Nephron progenitor cell (in vitro differentiated cells): ENCODE data around the gene SLMAP.

Experiments used
- DNase-seq: peaks from one replicate; pipeline ENCODE4 v3.0.0; 2021
- H3K27ac Mint-ChIP-seq: 2 replicates; pipeline ENCODE4 v1.8.0; 2021; ENCODE audit warnings: mild to moderate bottlenecking, moderate library complexity, mixed read lengths
- H3K27me3 Mint-ChIP-seq: 2 replicates; pipeline ENCODE4 v1.8.0; 2021; ENCODE audit warnings: mild to moderate bottlenecking, low read depth, mixed read lengths; ENCODE audit not compliant: poor library complexity
- H3K36me3 Mint-ChIP-seq: 2 replicates; pipeline ENCODE4 v1.8.0; 2021; ENCODE audit warnings: low read depth, mixed read lengths
- H3K4me1 Mint-ChIP-seq: 2 replicates; pipeline ENCODE4 v1.8.0; 2021; ENCODE audit warnings: mixed read lengths
- H3K4me3 Mint-ChIP-seq: 2 replicates; pipeline ENCODE4 v1.8.0; 2021; ENCODE audit warnings: mild to moderate bottlenecking, moderate library complexity, mixed read lengths
- H3K9me3 Mint-ChIP-seq: 2 replicates; pipeline ENCODE4 v1.8.0; 2021; ENCODE audit warnings: mild to moderate bottlenecking, moderate library complexity, mixed read lengths
- CTCF ChIP-seq: fragments of 200-600 bp; sonication (generic); IDR thresholded peaks from 2 replicates; pipeline ENCODE4 v1.5.0; 2021; ENCODE audit warnings: antibody characterized with exemption

SLMAP gene

GRCh38 chr3:57717205-57717868 is 38.8 kb upstream of the SLMAP start:
- H3K4me3 Mint-ChIP-seq = no peak overlapping the region
- no peaks in the 10 kb centered on the region for H3K4me1 Mint-ChIP-seq
- no peak for TF ChIP-seq CTCF
- peaks cover 14% of the 10 kb centered on the region for H3K27me3 Mint-ChIP-seq
- H3K9me3 Mint-ChIP-seq = no peaks in the 10 kb centered on the region
- H3K27ac Mint-ChIP-seq = no peak overlapping the region
- DNase-seq = no peak
- H3K36me3 Mint-ChIP-seq = no peaks in the 10 kb centered on the region

- no peak for TF ChIP-seq CTCF
- DNase-seq = no peak
- no peaks in the 10 kb centered on the region for H3K4me1 Mint-ChIP-seq
- peaks cover 14% of the 10 kb centered on the region for H3K27me3 Mint-ChIP-seq
- no peaks in the 10 kb centered on the region for H3K36me3 Mint-ChIP-seq
- no peak overlapping the region for H3K27ac Mint-ChIP-seq
- H3K4me3 Mint-ChIP-seq = no peak overlapping the region
- H3K9me3 Mint-ChIP-seq = no peaks in the 10 kb centered on the region
Observed at GRCh38 chr3:57718118-57718517, 38.0 kb upstream of the SLMAP start.

DNA sequence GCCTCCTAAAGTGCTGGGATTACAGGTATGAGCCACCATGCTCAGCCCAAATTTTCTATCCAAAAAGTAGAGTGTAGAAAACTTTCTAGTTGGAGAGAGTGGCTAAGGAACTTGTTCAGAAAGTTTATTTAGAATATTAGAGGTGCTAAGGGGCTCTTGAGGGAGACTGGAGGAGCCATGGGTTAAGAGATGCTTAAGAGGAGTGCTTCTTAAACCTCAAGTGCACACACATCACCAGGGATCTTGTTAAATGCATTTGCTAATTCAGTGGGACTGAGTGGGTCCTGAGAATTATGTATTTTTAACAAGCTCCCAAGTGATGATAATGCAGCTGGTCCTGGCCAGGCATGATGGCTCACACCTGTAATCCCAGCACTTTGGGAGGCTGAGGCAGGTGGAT is 29.7 kb upstream of the SLMAP start:
- H3K4me1 Mint-ChIP-seq = no peaks in the 10 kb centered on the region
- H3K4me3 Mint-ChIP-seq = no peak overlapping the region
- no peak for DNase-seq
- TF ChIP-seq CTCF = no peak
- no peaks in the 10 kb centered on the region for H3K36me3 Mint-ChIP-seq
- H3K9me3 Mint-ChIP-seq = no peaks in the 10 kb centered on the region
- H3K27me3 Mint-ChIP-seq = peaks cover 2% of the 10 kb centered on the region
- H3K27ac Mint-ChIP-seq = no peak overlapping the region

- H3K27me3 Mint-ChIP-seq = no peaks in the 10 kb centered on the region
- DNase-seq = no peak
- H3K4me1 Mint-ChIP-seq = no peaks in the 10 kb centered on the region
- H3K27ac Mint-ChIP-seq = no peak overlapping the region
- no peaks in the 10 kb centered on the region for H3K36me3 Mint-ChIP-seq
- no peak for TF ChIP-seq CTCF
- H3K4me3 Mint-ChIP-seq = no peak overlapping the region
- no peaks in the 10 kb centered on the region for H3K9me3 Mint-ChIP-seq
Observed at GRCh38 chr3:57727106-57727505, 29.0 kb upstream of the SLMAP start.

DNA sequence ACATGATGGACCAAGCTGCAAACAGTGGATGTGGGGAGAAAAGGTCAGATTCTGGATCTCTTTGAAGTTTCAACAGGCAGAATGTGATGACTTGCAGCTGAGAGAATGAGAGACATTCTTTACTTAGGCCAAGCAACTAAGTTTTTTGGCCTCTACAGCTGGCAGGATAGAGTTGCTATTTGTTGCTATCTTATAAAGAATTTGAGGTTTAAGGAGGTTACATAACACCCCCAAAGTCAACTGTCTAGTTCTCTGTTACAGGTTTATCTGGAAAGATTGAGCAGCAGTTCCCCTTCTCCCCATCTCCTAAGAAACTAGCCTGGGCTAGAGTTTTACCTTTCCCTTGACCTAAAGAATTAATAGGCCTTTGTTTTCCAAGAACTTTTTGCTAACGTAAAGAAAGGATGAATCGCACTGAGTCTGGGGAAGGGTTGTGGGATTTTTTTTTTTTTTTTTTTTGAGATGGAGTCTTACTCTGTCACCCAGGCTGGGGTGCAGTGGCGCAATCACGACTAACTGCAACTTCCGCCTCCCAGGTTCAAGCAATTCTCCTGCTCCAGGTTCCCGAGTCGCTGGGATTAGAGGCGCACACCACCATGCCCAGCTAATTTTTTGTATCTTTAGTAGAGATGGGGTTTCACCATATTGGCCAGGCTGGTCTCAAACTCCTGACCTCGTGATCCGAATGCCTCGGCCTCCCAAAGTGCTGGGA is 26.6 kb upstream of the SLMAP start:
- Mint-ChIP-seq H3K36me3 (no peaks in the 10 kb centered on the region), H3K27ac (no peak overlapping the region), H3K9me3 (no peaks in the 10 kb centered on the region), H3K27me3 (no peaks in the 10 kb centered on the region), H3K4me3 (no peak overlapping the region), H3K4me1 (peaks cover 5% of the 10 kb centered on the region)
- no peak for TF ChIP-seq CTCF
- no peak for DNase-seq

- DNase-seq = no peak
- H3K4me3 Mint-ChIP-seq = no peak overlapping the region
- no peak for TF ChIP-seq CTCF
- H3K36me3 Mint-ChIP-seq = no peaks in the 10 kb centered on the region
- no peaks in the 10 kb centered on the region for H3K9me3 Mint-ChIP-seq
- H3K27ac Mint-ChIP-seq = no peak overlapping the region
- peaks cover 2% of the 10 kb centered on the region for H3K27me3 Mint-ChIP-seq
- H3K4me1 Mint-ChIP-seq = peaks cover 5% of the 10 kb centered on the region
Observed at GRCh38 chr3:57730682-57731081, 25.4 kb upstream of the SLMAP start.
